ENCODE results near the gene HMBS.

- no peak for TF ChIP-seq CTCF (IDR thresholded peaks at IDR 0.05)
- no peak for TF ChIP-seq POLR2A (IDR thresholded peaks at IDR 0.05)
Measured at GRCh38 chr11:119111361-119111925, 26.8 kb downstream of the HMBS start.

Data from body of pancreas (tissue), 4 donors.